Measurements from ENCODE around the gene SP3. TPM values are rescaled to one million over a fixed set of nuclear protein-coding genes. Genes with fewer than 3 reads are reported as not detected.

SP3 gene
- total RNA-seq, 1 donor from 2014 or later: 210 TPM

GRCh38 chr2:173942861-173943523 is 22.2 kb downstream of the SP3 start:
- Mint-ChIP-seq H3K27ac (no peak overlapping the region), H3K4me1 (peaks cover 6% of the 10 kb centered on the region), H3K27me3 (ENCODE audit: insufficient read depth, low read depth) (no peaks in the 10 kb centered on the region), H3K36me3 (peaks cover 59% of the 10 kb centered on the region), H3K9me3 (peaks cover 13% of the 10 kb centered on the region), H3K4me3 (no peak overlapping the region)
- TF ChIP-seq EZH2phosphoT487 (IDR thresholded peaks at IDR 0.05) (no peak), CTCF (IDR thresholded peaks at IDR 0.05) (no peak), EZH2 (IDR thresholded peaks at IDR 0.05) (no peak)
- no peak for DNase-seq (ENCODE audit: low spot score)
- Histone ChIP-seq H3K27ac (no peak overlapping the region), H3K4me3 (no peak overlapping the region), H3K4me2 (no peak overlapping the region), H3K9ac (no peak overlapping the region), H3K27me3 (no peaks in the 10 kb centered on the region), H3K79me2 (ENCODE audit: low read depth) (peaks cover 100% of the 10 kb centered on the region), H3K4me1 (no peaks in the 10 kb centered on the region), H3K9me3 (ENCODE audit: low read depth) (no peaks in the 10 kb centered on the region), H3F3A (ENCODE audit: low read depth) (no peaks in the 10 kb centered on the region), H4K20me1 (ENCODE audit: low read depth) (peaks cover 98% of the 10 kb centered on the region), H3K36me3 (no peaks in the 10 kb centered on the region), H2AFZ (replicated peaks) (no peak overlapping the region)

DNA sequence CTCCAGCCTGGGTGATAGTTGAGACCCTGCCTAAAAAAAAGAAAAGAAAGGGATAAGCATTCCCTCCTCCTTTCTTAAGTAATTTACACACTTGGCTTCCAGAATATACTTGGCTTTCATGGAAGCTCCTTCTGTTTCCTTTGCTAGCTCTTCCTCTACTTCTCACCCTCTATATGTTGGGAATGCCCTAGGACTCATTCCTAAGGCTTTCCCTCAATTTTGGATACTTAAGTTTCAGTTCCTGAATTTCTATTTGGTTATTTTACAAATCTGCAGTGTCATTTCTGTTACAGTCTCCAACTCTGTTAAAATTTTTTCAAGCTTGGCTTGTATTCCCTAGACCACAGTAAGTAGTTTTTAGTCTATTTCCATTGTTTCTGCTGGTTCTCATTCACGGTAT is 23.6 kb downstream of the SP3 start:
- TF ChIP-seq EZH2 (IDR thresholded peaks at IDR 0.05) (no peak), CTCF (IDR thresholded peaks at IDR 0.05) (no peak), EZH2phosphoT487 (IDR thresholded peaks at IDR 0.05) (no peak)
- Mint-ChIP-seq H3K9me3 (peaks cover 8% of the 10 kb centered on the region), H3K4me3 (no peak overlapping the region), H3K27me3 (ENCODE audit: insufficient read depth, low read depth) (no peaks in the 10 kb centered on the region), H3K36me3 (peaks cover 50% of the 10 kb centered on the region), H3K27ac (no peak overlapping the region), H3K4me1 (peaks cover 9% of the 10 kb centered on the region)
- Histone ChIP-seq H3K9ac (no peak overlapping the region), H2AFZ (replicated peaks) (no peak overlapping the region), H3K4me2 (no peak overlapping the region), H3K4me1 (peaks cover 5% of the 10 kb centered on the region), H3F3A (ENCODE audit: low read depth) (no peaks in the 10 kb centered on the region), H4K20me1 (ENCODE audit: low read depth) (peaks cover 98% of the 10 kb centered on the region), H3K79me2 (ENCODE audit: low read depth) (peaks cover 100% of the 10 kb centered on the region), H3K27me3 (no peaks in the 10 kb centered on the region), H3K9me3 (ENCODE audit: low read depth) (no peaks in the 10 kb centered on the region), H3K27ac (no peak overlapping the region), H3K36me3 (no peaks in the 10 kb centered on the region), H3K4me3 (no peak overlapping the region)
- no peak for DNase-seq (ENCODE audit: low spot score)

GRCh38 chr2:173940208-173941020 is 24.8 kb downstream of the SP3 start:
- no peaks in the 10 kb centered on the region for H3K9me3 ChIP-seq (ENCODE audit: low read depth)
- H3K36me3 ChIP-seq: no peaks in the 10 kb centered on the region
- H3K27me3 ChIP-seq: no peaks in the 10 kb centered on the region
- Mint-ChIP-seq H3K36me3 (peaks cover 48% of the 10 kb centered on the region), H3K9me3 (peaks cover 8% of the 10 kb centered on the region), H3K4me3 (no peak overlapping the region), H3K27ac (no peak overlapping the region), H3K27me3 (ENCODE audit: insufficient read depth, low read depth) (no peaks in the 10 kb centered on the region), H3K4me1 (peaks cover 9% of the 10 kb centered on the region)
- DNase-seq (ENCODE audit: low spot score): no peak
- no peak overlapping the region for H2AFZ ChIP-seq (replicated peaks)
- peaks cover 5% of the 10 kb centered on the region for H3K4me1 ChIP-seq
- no peak overlapping the region for H3K9ac ChIP-seq
- peaks cover 100% of the 10 kb centered on the region for H3K79me2 ChIP-seq (ENCODE audit: low read depth)
- no peak overlapping the region for H3K4me3 ChIP-seq
- no peaks in the 10 kb centered on the region for H3F3A ChIP-seq (ENCODE audit: low read depth)
- no peak overlapping the region for H3K4me2 ChIP-seq
- no peak for TF ChIP-seq EZH2phosphoT487 (IDR thresholded peaks at IDR 0.05)
- no peak for TF ChIP-seq CTCF (IDR thresholded peaks at IDR 0.05)
- no peak for TF ChIP-seq EZH2 (IDR thresholded peaks at IDR 0.05)
- H3K27ac ChIP-seq: no peak overlapping the region
- H4K20me1 ChIP-seq (ENCODE audit: low read depth): peaks cover 98% of the 10 kb centered on the region
